Breast epithelium (tissue), 4 donors: ENCODE measurements around the gene ECE1. TPM values are rescaled to one million over a fixed set of nuclear protein-coding genes. Genes with fewer than 3 reads are reported as not detected.
A peak's percentile ranks its signal among the peaks of the same experiment; 100 is the strongest.

Experiments used
- DNase-seq, 2 donors: peaks; one replicate each; pipeline ENCODE4 v3.0.0-alpha.2; 2019; ENCODE audit warnings: low spot score in 2 of 2
- H3K27ac ChIP-seq, 2 donors: fragments of 200-600 bp; sonication (generic) in 1 of 2; one replicate each; pipeline ENCODE4 v1.5.1; 2016 to 2019; ENCODE audit warnings: mild to moderate bottlenecking in 1 of 2
- H3K27me3 ChIP-seq, 2 donors: fragments of 200-600 bp; sonication (generic) in 1 of 2; one replicate each; pipeline versions ENCODE4 v1.5.1 to v1.6.0; 2017 to 2019; ENCODE audit warnings: control low read depth in 1 of 2, mild to moderate bottlenecking in 1 of 2
- H3K36me3 ChIP-seq: fragments of 200-600 bp; one replicate; pipeline ENCODE4 v1.5.1; 2019
- H3K4me1 ChIP-seq, 2 donors: fragments of 200-600 bp; sonication (generic); one replicate each; pipeline ENCODE4 v1.5.1; 2016 to 2019; ENCODE audit warnings: control low read depth in 1 of 2
- H3K4me3 ChIP-seq, 3 donors: fragments of 200-600 bp; sonication (generic); 1 replicate in 2 of 3; 2 replicates in 1 of 3; pipeline ENCODE4 v1.5.1; 2016 to 2019; ENCODE audit warnings: mild to moderate bottlenecking in 3 of 3, moderate library complexity in 2 of 3
- H3K9me3 ChIP-seq, 2 donors: fragments of 200-600 bp; sonication (generic) in 1 of 2; one replicate each; pipeline ENCODE4 v1.5.1; 2016 to 2019; ENCODE audit warnings: control low read depth in 1 of 2
- CTCF ChIP-seq, 3 donors: fragments of 450-650 bp; IDR thresholded peaks; one replicate each; pipeline ENCODE4 v1.5.1; 2016 to 2017; ENCODE audit warnings: antibody characterized with exemption in 3 of 3, mild to moderate bottlenecking in 3 of 3, moderate library complexity in 3 of 3
- POLR2A ChIP-seq: fragments of 450-650 bp; IDR thresholded peaks from one replicate; pipeline ENCODE4 v1.6.1; 2016; ENCODE audit warnings: antibody characterized with exemption, mild to moderate bottlenecking, moderate library complexity
- POLR2AphosphoS5 ChIP-seq, 3 donors: sonication (generic); formaldehyde crosslinking; IDR thresholded peaks; one replicate each; pipeline ENCODE4 v1.6.1; 2017; ENCODE audit warnings: antibody characterized with exemption in 3 of 3
- intact Hi-C: fragments of 100-400 bp; cut with DNase I; formaldehyde crosslinking; loops from one replicate; pipeline ENCODE4 v1.15.1; 2023; ENCODE audit warnings: low total_unique reads
- total RNA-seq, 3 donors: library from RNA; depleted of rRNA; stranded (reverse); fragments of >200 nt; gene quantifications; one replicate each; pipeline ENCODE4 v1.1.0, GENCODE V29; 2016

The ECE1 gene
- total RNA-seq, 3 donors from 2014 or later: 62.6 to 121 (median 112) TPM

- TF ChIP-seq POLR2AphosphoS5 (IDR thresholded peaks at IDR 0.05) (no peak), CTCF (IDR thresholded peaks at IDR 0.05) (no peak), POLR2A (no peak)
- H3K36me3 ChIP-seq: no peaks in the 10 kb centered on the region
- no peak for DNase-seq
- peaks cover 40 to 76% of the 10 kb centered on the region in 2 donors for H3K4me1 ChIP-seq
- H3K9me3 ChIP-seq: no peaks in the 10 kb centered on the region
- H3K27me3 ChIP-seq: no peaks in the 10 kb centered on the region
- intact Hi-C loops: no loop called here
- peak overlapping the region in 1 of 3 donors; percentile 16 for H3K4me3 ChIP-seq
- peak overlapping the region; percentile 94 to 98 for H3K27ac ChIP-seq
Observed at GRCh38 chr1:21337454-21337927, 47.2 kb upstream of the ECE1 start.

GRCh38 chr1:21337010-21337437 is 46.8 kb upstream of the ECE1 start:
- TF ChIP-seq POLR2A: no peak
- no peak for TF ChIP-seq POLR2AphosphoS5 (IDR thresholded peaks at IDR 0.05)
- TF ChIP-seq CTCF (IDR thresholded peaks at IDR 0.05): no peak
- no peak for DNase-seq
- Histone ChIP-seq H3K27ac (peak overlapping the region; percentile 94 to 98), H3K9me3 (no peaks in the 10 kb centered on the region), H3K27me3 (no peaks in the 10 kb centered on the region), H3K36me3 (no peaks in the 10 kb centered on the region), H3K4me1 (peaks cover 40 to 74% of the 10 kb centered on the region in 2 donors), H3K4me3 (peak overlapping the region in 1 of 3 donors; percentile 16)
- intact Hi-C loops: no loop called here

- H3K36me3 ChIP-seq: no peaks in the 10 kb centered on the region
- intact Hi-C loops: loop anchor here (1.0 kb wide), 1 partner anchor 25 kb away; no protein-coding TSS in a partner anchor
- DNase-seq: no peak
Observed at GRCh38 chr1:21335750-21336224, 45.5 kb upstream of the ECE1 start.

GRCh38 chr1:21335088-21335691 is 44.9 kb upstream of the ECE1 start:
- TF ChIP-seq CTCF (IDR thresholded peaks at IDR 0.05) (no peak), POLR2A (no peak), POLR2AphosphoS5 (IDR thresholded peaks at IDR 0.05) (no peak)
- Histone ChIP-seq H3K27me3 (no peaks in the 10 kb centered on the region), H3K9me3 (no peaks in the 10 kb centered on the region), H3K4me3 (peak overlapping the region; percentile 24 to 67 (median 45)), H3K4me1 (peaks cover 34 to 55% of the 10 kb centered on the region in 2 donors), H3K27ac (peak overlapping the region; percentile 94 to 98), H3K36me3 (no peaks in the 10 kb centered on the region)
- DNase-seq: no peak
- intact Hi-C loops: loop anchor here (1.0 kb wide), 1 partner anchor 25 kb away; no protein-coding TSS in a partner anchor

More at GRCh38 chr1:21335750-21336224, 45.5 kb upstream of the ECE1 start:
- Histone ChIP-seq H3K9me3 (no peaks in the 10 kb centered on the region), H3K4me3 (peak overlapping the region in 1 of 3 donors; percentile 67), H3K27me3 (no peaks in the 10 kb centered on the region), H3K27ac (peak overlapping the region; percentile 94 to 98), H3K4me1 (peaks cover 34 to 61% of the 10 kb centered on the region in 2 donors)
- no peak for TF ChIP-seq CTCF (IDR thresholded peaks at IDR 0.05)
- TF ChIP-seq POLR2AphosphoS5 (IDR thresholded peaks at IDR 0.05): no peak
- TF ChIP-seq POLR2A: no peak
